ENCODE results near the gene TSPEAR. TPM values are rescaled to one million over a fixed set of nuclear protein-coding genes. Genes with fewer than 3 reads are reported as not detected.

The TSPEAR gene
- total and polyA plus RNA-seq, 9 of the 15 experiments (the other 6 are each of a cell fraction or from before 2014, with no cell fraction given), result not detected

- Histone ChIP-seq H3K4me1 (replicated peaks in 1 of 2; ENCODE audit: control insufficient read depth in 2 of 2, insufficient read depth in 2 of 2, low read length in 2 of 2) (peaks cover 14 to 37% of the 10 kb centered on the region in 2 experiments), H3K9me3 (replicated peaks; ENCODE audit: control insufficient read depth, insufficient read depth, low read depth, low read length) (no peaks in the 10 kb centered on the region; the same call in 1 of the 2 replicates), H4K20me1 (replicated peaks; ENCODE audit: control insufficient read depth, insufficient read depth, low read length) (no peaks in the 10 kb centered on the region), H3K27me3 (ENCODE audit: control insufficient read depth in 2 of 2, insufficient read depth in 2 of 2, low read length in 2 of 2) (peaks cover 0 to 9% of the 10 kb centered on the region in 2 experiments; a peak in 1 of 5 replicates), H3K36me3 (ENCODE audit: control insufficient read depth, insufficient read depth, low read length) (no peaks in the 10 kb centered on the region), H3K9ac (ENCODE audit: insufficient read depth in 1 of 2, low read depth in 2 of 2, low read length in 2 of 2) (no peak overlapping the region), H2AFZ (ENCODE audit: low read depth, low read length) (no peak overlapping the region), H3K4me2 (ENCODE audit: insufficient read depth, low read length) (no peak overlapping the region), H3K4me3 (no peak overlapping the region), H3K27ac (ENCODE audit: extremely low read depth, low read depth, low read length) (no peak overlapping the region), H3K9me1 (ENCODE audit: control insufficient read depth, insufficient read depth, low read length) (no peaks in the 10 kb centered on the region), H3K79me2 (ENCODE audit: control insufficient read depth, insufficient read depth, low read length) (no peaks in the 10 kb centered on the region)
- DNase-seq (ENCODE audit: extremely low read depth in 1 of 4, low spot score in 3 of 4) (no peak), FAIRE-seq (no peak), ATAC-seq (no peak)
- intact Hi-C loops (cut with micrococcal nuclease) (no loop called here), in situ Hi-C loops (cut with MboI) (no loop called here)
- ChIA-PET POLR2A (no interaction called here), CTCF (ENCODE audit: low intra/inter-chr PET ratio) (no interaction called here)
- WGBS (ENCODE audit: insufficient coverage, low coverage, missing lambda C conversion rate), result 4% methylated on average over 2 of the region's 2 CpGs
- TF ChIP-seq NR2C2 (CRISPR knock-in tag; IDR thresholded peaks at IDR 0.05) (no peak), NR2C2 (tag; IDR thresholded peaks at IDR 0.05) (no peak), ATF3 (IDR thresholded peaks at IDR 0.05) (no peak), ATF3 (CRISPR knock-in tag; conservative IDR thresholded peaks at IDR 0.05) (no peak), RBM25 (IDR thresholded peaks at IDR 0.05; ENCODE audit: low read depth, low read length, severe bottlenecking) (peak; percentile 48), MNT (conservative IDR thresholded peaks at IDR 0.05) (no peak), ELF4 (CRISPR knock-in tag; IDR thresholded peaks at IDR 0.05) (no peak), ZKSCAN1 (IDR thresholded peaks at IDR 0.05; ENCODE audit: low read depth, low read length) (no peak), ZNF146 (CRISPR knock-in tag; IDR thresholded peaks at IDR 0.05; ENCODE audit: unreplicated experiment) (peak; percentile 64), GTF2B (IDR thresholded peaks at IDR 0.05; ENCODE audit: extremely low read depth, insufficient read length) (no peak), HINFP (tag; conservative IDR thresholded peaks at IDR 0.05; ENCODE audit: low read depth) (no peak), CHAMP1 (IDR thresholded peaks at IDR 0.05) (no peak), RUNX1 (IDR thresholded peaks at IDR 0.05; ENCODE audit: low read depth) (no peak), FOSL1 (tag; conservative IDR thresholded peaks at IDR 0.05) (no peak), KDM1A (IDR thresholded peaks at IDR 0.05) (0 out of 4 replicates have a peak, but pooled peaks of 1 of the 2 experiments have one; percentile 8)
- no TSS peak for BruUV-seq (replicated peaks)
Observed at GRCh38 chr21:44589094-44589493, 122.3 kb downstream of the TSPEAR start.
